Omental fat pad (tissue), 4 donors: ENCODE measurements around the gene KCTD20. TPM values are rescaled to one million over a fixed set of nuclear protein-coding genes. Genes with fewer than 3 reads are reported as not detected.
A peak's percentile ranks its signal among the peaks of the same experiment; 100 is the strongest.

Source experiments
- ATAC-seq: fragments of 150-250 bp; one replicate; pipeline ENCODE4 v1.9.1; 2016; ENCODE audit warnings: mild to moderate bottlenecking, moderate library complexity; ENCODE audit not compliant: low FRiP score
- DNase-seq: peaks from one replicate; pipeline ENCODE4 v3.0.0-alpha.2; 2019; ENCODE audit warnings: low spot score
- CTCF ChIP-seq, 3 donors: fragments of 450-650 bp; IDR thresholded peaks; one replicate each; pipeline ENCODE4 v1.5.1; 2016 to 2017; ENCODE audit warnings: antibody characterized with exemption in 3 of 3, mild to moderate bottlenecking in 3 of 3, moderate library complexity in 2 of 3
- total RNA-seq, 4 donors: library from RNA; depleted of rRNA; stranded (reverse); fragments of >200 nt; gene quantifications; one replicate each; pipeline ENCODE4 v1.1.0, GENCODE V29; 2016

KCTD20 gene
- total RNA-seq, 4 donors from 2014 or later, result 80.9 to 117 (median 89.4) TPM

DNA sequence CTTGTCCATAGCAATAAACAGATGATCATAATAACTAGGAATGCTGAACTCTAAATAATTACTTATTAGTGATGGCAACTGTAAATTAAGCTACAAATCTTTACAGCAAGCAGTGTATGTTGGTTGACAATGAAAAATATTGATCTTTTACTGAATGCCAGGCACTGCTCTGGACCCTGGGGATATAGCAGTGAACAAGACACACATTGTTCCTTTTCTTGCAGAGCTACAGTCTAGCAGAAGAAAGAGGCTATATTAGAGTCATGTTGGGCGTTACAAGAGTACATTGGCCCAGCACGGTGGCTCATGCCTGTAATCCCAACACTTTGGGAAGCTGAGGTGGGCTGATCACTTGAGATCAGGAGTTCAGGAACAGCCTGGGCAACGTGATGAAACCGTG is 11.6 kb upstream of the KCTD20 start:
- TF ChIP-seq CTCF (IDR thresholded peaks at IDR 0.05), result no peak
- ATAC-seq, result no peak
- DNase-seq, result no peak

DNA sequence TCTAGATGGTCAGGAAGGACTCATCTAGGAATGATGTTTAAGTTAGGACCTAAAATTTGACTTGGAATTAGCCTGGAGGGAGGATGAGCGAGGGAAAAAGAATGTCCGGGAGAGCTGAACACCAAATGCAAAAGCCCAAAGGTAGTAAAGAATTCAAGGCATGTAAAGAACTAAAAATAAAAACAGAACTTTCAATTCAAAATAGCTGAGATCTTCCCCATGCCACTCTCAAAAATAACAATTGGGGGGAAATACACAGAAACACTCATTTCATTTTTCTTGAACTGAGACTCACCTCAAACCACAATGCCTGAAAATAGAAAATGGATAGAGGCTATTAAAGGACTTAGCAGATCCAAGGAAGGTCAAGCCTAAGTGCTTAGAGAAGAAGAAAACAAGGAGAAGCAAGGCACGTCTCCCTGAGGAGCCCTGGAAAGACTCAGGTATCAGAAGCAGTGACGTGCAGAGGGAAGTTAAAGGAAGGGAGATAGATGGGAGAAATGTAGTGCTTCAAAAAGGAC is 10.6 kb upstream of the KCTD20 start:
- DNase-seq (no peak), ATAC-seq (no peak)
- TF ChIP-seq CTCF (IDR thresholded peaks at IDR 0.05), result no peak

- DNase-seq, result no peak
- TF ChIP-seq CTCF (IDR thresholded peaks at IDR 0.05), result no peak
- no peak for ATAC-seq
Observed at GRCh38 chr6:36436466-36436865, 6.3 kb upstream of the KCTD20 start.

DNA sequence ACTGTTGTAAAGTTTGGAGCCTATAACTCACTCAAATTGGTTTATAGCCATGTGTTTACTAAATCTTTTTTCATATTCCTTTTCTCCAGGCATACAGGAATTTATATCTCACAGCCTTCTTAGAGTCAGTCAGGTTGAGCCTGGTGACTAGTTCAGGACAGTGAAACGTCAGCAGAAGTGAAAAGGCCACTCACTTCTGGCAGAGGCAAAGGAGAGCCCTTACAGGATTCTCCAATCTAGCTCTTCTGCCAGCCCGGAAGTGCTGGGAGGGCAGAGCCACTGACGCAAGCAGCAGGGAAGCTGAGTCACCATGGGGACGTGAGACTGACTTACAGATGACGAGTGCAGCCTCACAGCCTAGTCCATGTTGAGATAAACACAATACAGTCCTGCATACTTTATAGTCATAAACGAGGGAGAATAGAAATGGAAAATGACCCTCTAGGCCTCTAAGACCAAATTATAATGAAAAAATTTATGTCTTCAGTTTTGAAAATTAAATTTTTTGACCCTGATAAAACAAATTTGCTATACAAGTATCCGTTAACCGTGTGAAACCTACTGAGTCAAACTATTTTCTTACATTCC is 1.4 kb upstream of the KCTD20 start:
- TF ChIP-seq CTCF (IDR thresholded peaks at IDR 0.05), result no peak
- peak; percentile 81 for ATAC-seq
- peak; percentile 69 for DNase-seq

GRCh38 chr6:36442103-36442670 is 613 bp upstream of the KCTD20 start:
- ATAC-seq, result no peak
- no peak for DNase-seq
- TF ChIP-seq CTCF (IDR thresholded peaks at IDR 0.05), result no peak

DNA sequence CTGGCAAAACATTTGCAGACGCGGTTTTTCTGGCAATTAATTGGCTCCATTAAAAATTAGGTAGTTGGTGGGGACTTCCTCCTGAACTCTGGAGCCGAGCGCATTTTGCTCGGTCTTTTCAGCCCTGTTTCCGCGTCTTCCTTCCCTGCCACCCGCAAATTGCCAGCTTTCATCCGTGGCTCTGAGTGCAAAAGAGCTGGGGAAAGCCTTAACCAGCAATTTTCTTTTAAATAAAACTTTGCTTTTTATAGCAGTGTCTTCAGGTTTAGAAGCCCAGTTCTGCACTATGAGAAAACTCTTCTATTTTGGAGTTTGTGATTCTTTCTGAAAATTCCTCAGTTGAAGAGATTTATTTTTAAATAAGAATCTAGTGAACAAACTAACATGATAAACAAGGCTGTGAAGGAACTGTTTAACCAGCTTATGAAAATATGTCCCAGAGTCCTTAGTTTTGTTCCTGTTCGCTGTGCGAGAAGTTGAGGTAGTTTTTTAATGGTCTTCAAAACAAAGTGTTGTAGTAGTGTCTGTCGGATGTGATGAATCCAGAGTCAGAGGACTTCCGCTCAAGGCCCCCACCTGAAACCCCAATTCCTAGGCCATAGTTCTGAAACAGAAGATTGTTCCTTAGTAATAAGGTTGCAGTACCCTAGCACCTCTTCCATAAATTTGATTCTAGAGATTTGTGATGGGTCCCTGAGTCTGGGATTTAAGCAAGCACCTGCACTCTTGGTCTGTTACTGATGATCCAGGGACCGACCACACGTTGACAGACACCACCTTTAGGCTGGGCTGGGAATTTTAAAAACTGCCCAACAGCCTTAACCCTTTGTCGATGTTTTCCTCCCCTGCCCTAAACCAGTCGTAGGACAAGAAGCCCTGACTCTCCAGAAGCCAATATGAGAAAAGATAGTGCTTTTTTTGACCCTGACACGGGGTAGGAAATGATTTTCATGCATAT is 950 bp downstream of the KCTD20 start:
- DNase-seq, result no peak
- no peak for TF ChIP-seq CTCF (IDR thresholded peaks at IDR 0.05)
- no peak for ATAC-seq
